A549 (cell line): ENCODE measurements around the gene SERPINC1. TPM values are rescaled to one million over a fixed set of nuclear protein-coding genes. Genes with fewer than 3 reads are reported as not detected.

Experiments
- ATAC-seq, 2 experiments: fragments of 200-7000 bp in 1 of 2; fragments of >200 bp in 1 of 2; cut with Nextera tagmentation in 1 of 2; cut with Tn5 transposase in 1 of 2; 3 replicates each; pipeline versions ENCODE4 v1.8.0 to v1.9.1; 2018 to 2020; ENCODE audit warnings: mild to moderate bottlenecking in 1 of 2, moderate library complexity in 1 of 2
- CTCF ChIA-PET: fragments of 300-600 bp; sonication (Branson Sonifier 250); formaldehyde crosslinking; extraction: SDS; loops from one replicate; lab custom pipeline; 2021; ENCODE audit warnings: antibody characterized with exemption, inconsistent platforms; lab: Yijun Ruan, JAX
- POLR2A ChIA-PET: fragments of 350-600 bp; formaldehyde crosslinking; extraction: SDS; loops from one replicate; lab custom pipeline; 2021; ENCODE audit warnings: antibody characterized with exemption, inconsistent platforms; lab: Yijun Ruan, JAX
- DNase-seq, 2 experiments: peaks; one replicate each; pipeline versions ENCODE4 v3.0.0 to v3.0.0-alpha.2; 2011 to 2016; ENCODE audit warnings: low read depth in 1 of 2, low spot score in 1 of 2
- FAIRE-seq: peaks from 2 replicates; lab custom pipeline; 2011; peaks lifted over from hg19 to GRCh38; lab: Jason Lieb, UNC
- H3K27ac ChIP-seq, 2 experiments: fragments of >200 bp; sonication (Bioruptor Twin); formaldehyde crosslinking; 3 replicates each; pipeline ENCODE4 v1.5.1; 2016 to 2017
- H3K4me1 ChIP-seq: fragments of >200 bp; sonication (Bioruptor Twin); formaldehyde crosslinking; 3 replicates; pipeline ENCODE4 v1.6.1; 2016
- H3K4me2 ChIP-seq: fragments of >200 bp; sonication (Bioruptor Twin); formaldehyde crosslinking; 3 replicates; pipeline ENCODE4 v1.6.1; 2016
- H3K4me3 ChIP-seq: fragments of >200 bp; sonication (Bioruptor Twin); formaldehyde crosslinking; 3 replicates; pipeline ENCODE4 v1.5.1; 2016
- H3K9me3 ChIP-seq: fragments of >200 bp; sonication (Bioruptor Twin); formaldehyde crosslinking; 3 replicates; pipeline ENCODE4 v1.6.1; 2016
- CBX2 ChIP-seq: fragments of 200-600 bp; sonication (generic); IDR thresholded peaks from 2 replicates; pipeline ENCODE4 v1.6.1; 2016; ENCODE audit warnings: low read depth, mild to moderate bottlenecking, borderline replicate concordance
- FOSL2 ChIP-seq, 2 experiments: fragments of 450-650 bp in 1 of 2; fragments of >200 bp in 1 of 2; sonication (Bioruptor Twin) in 1 of 2; formaldehyde crosslinking; IDR thresholded peaks; 2 replicates each; pipeline versions ENCODE4 v1.5.0 to v1.6.1; 2016 to 2020; ENCODE audit warnings: mild to moderate bottlenecking in 1 of 2, moderate library complexity in 1 of 2
- GATA3 ChIP-seq: IDR thresholded peaks from 2 replicates; pipeline ENCODE4 v1.6.1; 2012; ENCODE audit warnings: borderline replicate concordance
- HOXA7 ChIP-seq: fragments of 250-450 bp; sonication (Bioruptor Pico); IDR thresholded peaks from 2 replicates; pipeline ENCODE4 v1.5.0; 2020; ENCODE audit warnings: mild to moderate bottlenecking, moderate library complexity
- HOXB13 ChIP-seq: fragments of 250-450 bp; sonication (Bioruptor Pico); IDR thresholded peaks from 2 replicates; pipeline ENCODE4 v1.5.0; 2020; ENCODE audit warnings: low read depth, mild to moderate bottlenecking, moderate library complexity
- JUN ChIP-seq, 2 experiments: fragments of >200 bp; sonication (Bioruptor Twin); formaldehyde crosslinking; IDR thresholded peaks; 2 replicates in 1 of 2; 3 replicates in 1 of 2; pipeline ENCODE4 v1.6.1; 2016 to 2017
- KDM1A ChIP-seq: fragments of 200-600 bp; sonication (generic); IDR thresholded peaks from 2 replicates; pipeline ENCODE4 v1.6.1; 2016; ENCODE audit warnings: low read depth, mild to moderate bottlenecking
- KDM5A ChIP-seq: fragments of 200-600 bp; sonication (generic); IDR thresholded peaks from 2 replicates; pipeline ENCODE4 v1.6.1; 2016; ENCODE audit warnings: antibody characterized with exemption, mild to moderate bottlenecking
- MAFK ChIP-seq: fragments of 450-650 bp; IDR thresholded peaks from 2 replicates; pipeline ENCODE4 v1.6.1; 2014; ENCODE audit not compliant: partially characterized antibody
- MAZ ChIP-seq: fragments of 150-350 bp; IDR thresholded peaks from 2 replicates; pipeline ENCODE4 v1.6.1; 2014; ENCODE audit warnings: antibody characterized with exemption, low read depth, low read length, borderline replicate concordance
- NR3C1 ChIP-seq: fragments of >200 bp; sonication (Bioruptor Twin); formaldehyde crosslinking; IDR thresholded peaks from 3 replicates; pipeline ENCODE4 v1.6.1; 2017
- PHF8 ChIP-seq: fragments of 200-600 bp; sonication (generic); IDR thresholded peaks from 2 replicates; pipeline ENCODE4 v1.6.1; 2016; ENCODE audit warnings: low read depth, mild to moderate bottlenecking, antibody characterized with exemption, moderate library complexity, borderline replicate concordance
- POLR2A ChIP-seq: IDR thresholded peaks from 2 replicates; pipeline ENCODE4 v1.6.1; 2012; ENCODE audit warnings: mild to moderate bottlenecking, low read length
- RAD21 ChIP-seq, 2 experiments: fragments of >200 bp in 1 of 2; sonication (Bioruptor Twin) in 1 of 2; formaldehyde crosslinking in 1 of 2; IDR thresholded peaks in 1 of 2; conservative IDR thresholded peaks in 1 of 2; 2 replicates in 1 of 2; 3 replicates in 1 of 2; pipeline ENCODE4 v1.6.1; 2012 to 2018; ENCODE audit warnings: inconsistent platforms in 1 of 2
- RCOR1 ChIP-seq: fragments of 150-350 bp; IDR thresholded peaks from 2 replicates; pipeline ENCODE4 v1.6.1; 2014; ENCODE audit warnings: antibody characterized with exemption, low read length, low read depth
- RNF2 ChIP-seq: fragments of 200-600 bp; sonication (generic); IDR thresholded peaks from 2 replicates; pipeline ENCODE4 v1.6.1; 2016; ENCODE audit warnings: low read depth, mild to moderate bottlenecking, antibody characterized with exemption, moderate library complexity, borderline replicate concordance
- TFCP2L1 ChIP-seq: fragments of 250-450 bp; sonication (Bioruptor Pico); IDR thresholded peaks from 2 replicates; pipeline ENCODE4 v1.5.0; 2021; ENCODE audit warnings: mild to moderate bottlenecking
- USF2 ChIP-seq: fragments of 450-650 bp; IDR thresholded peaks from 2 replicates; pipeline ENCODE4 v1.6.1; 2014; ENCODE audit warnings: antibody characterized with exemption
- ZFP36 ChIP-seq: fragments of 450-650 bp; IDR thresholded peaks from 2 replicates; pipeline ENCODE4 v1.6.1; 2014; ENCODE audit warnings: borderline replicate concordance; ENCODE audit not compliant: partially characterized antibody
- WGBS: methylation state at CpG from one replicate; pipeline ENCODE4 v1.1.6; 2017; ENCODE audit errors: missing lambda C conversion rate; 5-methylcytosine and 5-hydroxymethylcytosine counted together
- polyA plus RNA-seq, 4 experiments: library from polyadenylated mRNA; depleted of rRNA in 3 of 4; stranded (reverse); fragments of >200 nt; fragmentation: RNase III in 1 of 4; extraction: RNeasy Plus Mini Kit Qiagen cat#74134 plus additional on column Dnase treatment in 1 of 4; gene quantifications; 2 replicates in 3 of 4; 3 replicates in 1 of 4; pipeline ENCODE4 v1.2.3, GENCODE V29; 2011 to 2017
- TF ChIP-seq, protein P1 (sequence below): fragments of >200 bp; sonication (Bioruptor Twin); formaldehyde crosslinking; IDR thresholded peaks from 3 replicates; pipeline ENCODE4 v1.5.1; 2016
- TF ChIP-seq, protein P2 (sequence below): fragments of >200 bp; sonication (Bioruptor Twin); formaldehyde crosslinking; IDR thresholded peaks from 3 replicates; pipeline ENCODE4 v1.6.1; 2016

Gene SERPINC1
- polyA plus RNA-seq, 2 of the 4 experiments (the other 2 are of a cell fraction), result 0.05 to 0.13 TPM

DNA sequence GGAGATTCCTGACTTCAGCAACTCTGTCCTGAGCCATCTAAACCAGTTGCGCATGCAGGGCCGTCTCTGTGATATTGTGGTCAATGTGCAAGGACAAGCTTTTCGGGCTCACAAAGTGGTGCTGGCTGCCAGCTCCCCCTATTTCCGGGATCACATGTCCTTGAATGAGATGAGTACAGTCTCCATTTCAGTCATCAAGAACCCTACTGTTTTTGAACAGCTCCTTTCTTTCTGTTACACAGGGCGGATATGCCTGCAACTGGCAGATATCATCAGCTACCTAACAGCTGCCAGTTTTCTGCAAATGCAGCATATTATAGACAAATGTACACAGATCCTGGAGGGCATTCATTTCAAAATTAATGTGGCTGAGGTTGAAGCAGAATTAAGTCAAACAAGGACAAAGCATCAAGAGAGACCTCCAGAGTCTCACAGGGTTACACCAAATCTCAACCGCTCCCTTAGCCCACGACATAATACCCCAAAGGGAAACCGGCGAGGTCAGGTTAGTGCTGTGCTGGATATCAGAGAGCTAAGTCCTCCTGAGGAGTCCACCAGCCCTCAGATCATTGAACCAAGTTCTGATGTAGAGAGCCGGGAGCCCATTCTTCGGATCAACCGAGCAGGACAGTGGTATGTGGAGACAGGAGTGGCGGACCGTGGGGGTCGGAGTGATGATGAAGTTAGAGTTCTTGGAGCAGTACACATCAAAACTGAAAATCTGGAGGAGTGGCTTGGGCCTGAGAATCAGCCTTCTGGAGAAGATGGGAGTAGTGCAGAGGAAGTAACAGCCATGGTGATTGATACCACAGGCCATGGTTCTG is 46.7 kb downstream of the SERPINC1 start:
- 93% methylated on average over 15 of the region's 15 CpGs for WGBS
- FAIRE-seq, result no peak
- no peak for DNase-seq
- no peak for ATAC-seq
- Histone ChIP-seq H3K27ac (no peak overlapping the region), H3K4me2 (no peak overlapping the region), H3K9me3 (no peaks in the 10 kb centered on the region), H3K4me1 (peaks cover 7% of the 10 kb centered on the region), H3K4me3 (no peak overlapping the region)
- ChIA-PET CTCF (interaction anchor here (0.6 to 2.6 kb wide), 4 partner anchors 8 to 479 kb away, joined by 3 to 14 read pairs (median 4); no protein-coding TSS in a partner anchor), POLR2A (no interaction called here)
- TF ChIP-seq MAFK (peak; percentile 38), KDM5A (no peak)

DNA sequence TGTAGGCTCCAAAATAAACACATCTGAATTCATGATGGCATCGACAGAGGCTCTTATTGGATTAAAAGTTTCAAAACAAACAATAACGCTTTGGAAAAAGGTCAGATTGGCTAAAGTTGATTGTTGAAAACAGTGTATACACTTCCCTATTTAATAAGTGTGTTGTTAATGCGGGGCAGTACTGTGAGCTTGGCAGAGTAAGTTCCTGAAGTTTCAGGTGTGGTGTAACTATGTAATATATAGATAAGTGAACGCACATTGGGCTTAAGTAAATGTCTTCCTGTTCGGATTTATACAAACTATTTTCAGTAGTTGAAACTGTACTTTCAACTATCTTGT is 48.1 kb downstream of the SERPINC1 start:
- Histone ChIP-seq H3K27ac (peak overlapping the region; percentile 96 to 97), H3K9me3 (no peaks in the 10 kb centered on the region), H3K4me3 (peak overlapping the region; percentile 97), H3K4me2 (peak overlapping the region; percentile 92), H3K4me1 (peaks cover 18% of the 10 kb centered on the region)
- TF ChIP-seq HOXA7 (no peak), JUN (IDR thresholded peaks at IDR 0.05) (no peak), RAD21 (conservative IDR thresholded peaks at IDR 0.05 in 1 of 2, IDR thresholded peaks at IDR 0.05 in 1 of 2) (no peak), CBX2 (no peak), USF2 (no peak), GATA3 (no peak), NR3C1 (no peak)
- TF ChIP-seq, protein P1, sequence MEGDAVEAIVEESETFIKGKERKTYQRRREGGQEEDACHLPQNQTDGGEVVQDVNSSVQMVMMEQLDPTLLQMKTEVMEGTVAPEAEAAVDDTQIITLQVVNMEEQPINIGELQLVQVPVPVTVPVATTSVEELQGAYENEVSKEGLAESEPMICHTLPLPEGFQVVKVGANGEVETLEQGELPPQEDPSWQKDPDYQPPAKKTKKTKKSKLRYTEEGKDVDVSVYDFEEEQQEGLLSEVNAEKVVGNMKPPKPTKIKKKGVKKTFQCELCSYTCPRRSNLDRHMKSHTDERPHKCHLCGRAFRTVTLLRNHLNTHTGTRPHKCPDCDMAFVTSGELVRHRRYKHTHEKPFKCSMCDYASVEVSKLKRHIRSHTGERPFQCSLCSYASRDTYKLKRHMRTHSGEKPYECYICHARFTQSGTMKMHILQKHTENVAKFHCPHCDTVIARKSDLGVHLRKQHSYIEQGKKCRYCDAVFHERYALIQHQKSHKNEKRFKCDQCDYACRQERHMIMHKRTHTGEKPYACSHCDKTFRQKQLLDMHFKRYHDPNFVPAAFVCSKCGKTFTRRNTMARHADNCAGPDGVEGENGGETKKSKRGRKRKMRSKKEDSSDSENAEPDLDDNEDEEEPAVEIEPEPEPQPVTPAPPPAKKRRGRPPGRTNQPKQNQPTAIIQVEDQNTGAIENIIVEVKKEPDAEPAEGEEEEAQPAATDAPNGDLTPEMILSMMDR, result no peak; the same call in 2 of the 3 replicates
- ChIA-PET POLR2A (interaction anchor here (0.6 to 2.6 kb wide), 12 partner anchors 9 to 1130 kb away, joined by 3 to 26 read pairs (median 5); partner anchors contain the start of genes CACYBP, CENPL, DARS2 and RC3H1), CTCF (interaction anchor here (1.0 to 2.6 kb wide), 6 partner anchors 9 to 449 kb away, joined by 3 to 14 read pairs (median 4); no protein-coding TSS in a partner anchor)
- FAIRE-seq, result no peak
- no peak for ATAC-seq
- WGBS, result 5% methylated on average over 5 of the region's 5 CpGs
- DNase-seq, result no peak

DNA sequence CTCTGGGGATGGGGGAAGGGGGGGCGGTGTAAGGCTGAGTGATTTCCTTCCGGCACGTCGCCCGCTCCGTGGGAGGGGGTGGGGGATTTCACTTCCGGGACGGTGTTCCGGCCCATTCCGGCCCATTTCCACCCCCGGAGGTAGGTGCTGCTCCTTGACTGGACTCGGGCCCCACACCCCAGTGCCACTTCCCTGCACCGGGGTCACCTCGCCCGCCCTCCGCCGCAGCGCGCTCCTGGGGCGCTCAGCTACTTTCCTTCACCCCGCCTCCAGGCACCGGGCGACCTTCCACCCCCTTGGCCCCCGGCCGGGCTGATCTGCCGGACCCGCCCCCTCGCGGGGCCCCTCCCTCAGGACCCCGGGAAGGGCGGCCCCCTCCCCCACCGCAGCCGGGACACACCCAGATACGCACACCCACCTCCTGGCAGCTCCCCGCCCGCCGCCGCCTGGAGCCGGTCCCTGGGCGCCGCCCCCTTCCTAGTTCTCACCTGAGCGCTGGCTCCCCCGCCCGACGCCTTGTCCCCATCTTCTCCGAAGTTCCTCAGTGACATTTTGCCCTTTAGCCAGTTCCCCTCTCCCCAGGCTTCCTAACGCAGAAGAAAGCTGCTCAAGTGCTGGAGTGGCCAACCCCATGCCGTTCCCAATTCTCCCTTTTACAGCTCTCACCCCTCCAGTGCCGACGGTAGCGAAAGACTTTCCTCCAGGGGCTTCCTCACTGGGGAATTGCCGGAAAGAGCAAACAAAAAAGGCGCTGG is 48.7 kb downstream of the SERPINC1 start, which contains the start of gene ZBTB37:
TSS of gene ZBTB37 (plus strand) at position 115 of the 755 bp plus-strand sequence. CDS start 1,846 bp downstream, outside the sequence.
- Histone ChIP-seq H3K4me3 (peak within 1 kb of the TSS; percentile 97), H3K4me1 (peaks cover 24% of the 10 kb centered on the region), H3K4me2 (peak within 1 kb of the TSS; percentile 92), H3K9me3 (no peaks in the 10 kb centered on the region), H3K27ac (peak within 1 kb of the TSS; percentile 96 to 97)
- POLR2A ChIA-PET, result interaction anchor here (0.5 to 2.6 kb wide), 63 partner anchors 7 to 1417 kb away, joined by 3 to 26 read pairs (median 4); partner anchors contain the start of genes CACYBP, CENPL, DARS2 and KLHL20
- 0% methylated on average over 26 of the region's 53 CpGs for WGBS
- CTCF ChIA-PET, result interaction anchor here (0.7 to 2.6 kb wide), 7 partner anchors 9 to 1325 kb away, joined by 3 to 14 read pairs (median 3); no protein-coding TSS in a partner anchor
- FAIRE-seq (no peak), DNase-seq (peak; percentile 65 to 91), ATAC-seq (peak; percentile 82 to 87)
- TF ChIP-seq JUN (IDR thresholded peaks at IDR 0.05) (peak in 1 of 2 experiments; percentile 75; a peak in 3 of 5 replicates), RAD21 (conservative IDR thresholded peaks at IDR 0.05 in 1 of 2, IDR thresholded peaks at IDR 0.05 in 1 of 2) (peak; percentile 15 to 21; a peak in 1 of 5 replicates), GATA3 (peak; percentile 7; the same call in 1 of the 2 replicates), TFCP2L1 (CRISPR knock-in tag) (0 out of 2 replicates have a peak, but pooled peaks have one; percentile 32), PHF8 (peak; percentile 52), ZFP36 (no peak), RNF2 (no peak), MAZ (no peak; the same call in 1 of the 2 replicates), KDM1A (no peak), POLR2A (peak; percentile 39), HOXB13 (CRISPR knock-in tag) (no peak), RCOR1 (no peak), FOSL2 (IDR thresholded peaks at IDR 0.05) (no peak), FOSL2 (CRISPR knock-in tag; IDR thresholded peaks at IDR 0.05) (no peak)
- TF ChIP-seq, protein P1, result peak; percentile 9; the same call in 1 of the 3 replicates
- TF ChIP-seq, protein P2, sequence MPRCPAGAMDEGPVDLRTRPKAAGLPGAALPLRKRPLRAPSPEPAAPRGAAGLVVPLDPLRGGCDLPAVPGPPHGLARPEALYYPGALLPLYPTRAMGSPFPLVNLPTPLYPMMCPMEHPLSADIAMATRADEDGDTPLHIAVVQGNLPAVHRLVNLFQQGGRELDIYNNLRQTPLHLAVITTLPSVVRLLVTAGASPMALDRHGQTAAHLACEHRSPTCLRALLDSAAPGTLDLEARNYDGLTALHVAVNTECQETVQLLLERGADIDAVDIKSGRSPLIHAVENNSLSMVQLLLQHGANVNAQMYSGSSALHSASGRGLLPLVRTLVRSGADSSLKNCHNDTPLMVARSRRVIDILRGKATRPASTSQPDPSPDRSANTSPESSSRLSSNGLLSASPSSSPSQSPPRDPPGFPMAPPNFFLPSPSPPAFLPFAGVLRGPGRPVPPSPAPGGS, result no peak; the same call in 2 of the 3 replicates
